ENCODE measurements around the gene BANP.

GRCh38 chr16:87933140-87933495, 18.1 kb upstream of the BANP start:
- TF ChIP-seq HDGF (IDR thresholded peaks at IDR 0.05; ENCODE audit: borderline replicate concordance) (no peak), ZNF384 (IDR thresholded peaks at IDR 0.05) (no peak), FOXA1 (IDR thresholded peaks at IDR 0.05) (no peak), SUZ12 (IDR thresholded peaks at IDR 0.05) (no peak), TARDBP (IDR thresholded peaks at IDR 0.05) (no peak), L3MBTL2 (conservative IDR thresholded peaks at IDR 0.05) (no peak)

All from HEK293T (cell line).